Activated naive CD4-positive, alpha-beta T cell treated with anti-CD3 and anti-CD28 coated beads for 36 hours (primary cell): Measurements from ENCODE around the gene MATR3. TPM values are rescaled to one million over a fixed set of nuclear protein-coding genes. Genes with fewer than 3 reads are reported as not detected.
A peak's percentile ranks its signal among the peaks of the same experiment; 100 is the strongest.

Experiments used
- CTCF ChIA-PET: fragments of 350-600 bp; sonication (Branson Sonifier 250); formaldehyde crosslinking; loops from one replicate; lab custom pipeline; 2021; ENCODE audit warnings: antibody characterized with exemption; lab: Charles Lee
- DNase-seq: peaks from one replicate; pipeline ENCODE4 v3.0.0-alpha.2; 2020
- H3K27ac Mint-ChIP-seq: one replicate; pipeline ENCODE4 v1.8.0; 2021; ENCODE audit warnings: mild to moderate bottlenecking, mixed read lengths
- H3K27me3 Mint-ChIP-seq: one replicate; pipeline ENCODE4 v1.8.0; 2021; ENCODE audit warnings: low read depth, mixed read lengths
- H3K36me3 Mint-ChIP-seq: one replicate; pipeline ENCODE4 v1.8.0; 2021; ENCODE audit warnings: low read depth, mixed read lengths
- H3K4me1 Mint-ChIP-seq: one replicate; pipeline ENCODE4 v1.8.0; 2021; ENCODE audit warnings: low read depth, mixed read lengths
- H3K4me3 Mint-ChIP-seq: one replicate; pipeline ENCODE4 v1.8.0; 2021; ENCODE audit warnings: mild to moderate bottlenecking, moderate library complexity, mixed read lengths
- H3K9me3 Mint-ChIP-seq: one replicate; pipeline ENCODE4 v1.8.0; 2021; ENCODE audit warnings: mixed read lengths
- intact Hi-C: fragments of 100-400 bp; cut with micrococcal nuclease; formaldehyde crosslinking; loops from one replicate; pipeline ENCODE4 v1.15.1; 2023
- total RNA-seq, 2 experiments: library from RNA; stranded (reverse); gene quantifications; one replicate each; pipeline ENCODE4 v1.2.3, GENCODE V29; 2021

MATR3 gene
- total RNA-seq, 2 experiments from 2014 or later: 137 to 164 TPM

GRCh38 chr5:139287890-139288635, 5.5 kb upstream of the MATR3 start:
- H3K4me3 Mint-ChIP-seq: no peak overlapping the region
- no peaks in the 10 kb centered on the region for H3K4me1 Mint-ChIP-seq
- DNase-seq: no peak
- H3K9me3 Mint-ChIP-seq: no peaks in the 10 kb centered on the region
- no peak overlapping the region for H3K27ac Mint-ChIP-seq
- H3K36me3 Mint-ChIP-seq: peaks cover 29% of the 10 kb centered on the region
- no peaks in the 10 kb centered on the region for H3K27me3 Mint-ChIP-seq
- CTCF ChIA-PET: interaction anchor here (0.6 to 1.6 kb wide), 5 partner anchors 12 to 462 kb away, joined by 3 to 6 read pairs (median 3); no protein-coding TSS in a partner anchor
- intact Hi-C loops: loop anchor here (1.0 kb wide), 1 partner anchor 104 kb away; no protein-coding TSS in a partner anchor

GRCh38 chr5:139291051-139291450, 2.5 kb upstream of the MATR3 start:
- intact Hi-C loops: loop anchor here (5.0 to 10.0 kb wide), 6 partner anchors 221 to 1536 kb away; partner anchors contain the start of genes CDC25C, EGR1, FAM53C and HNRNPA0
- Mint-ChIP-seq H3K27ac (no peak overlapping the region), H3K4me1 (peaks cover 10% of the 10 kb centered on the region), H3K27me3 (no peaks in the 10 kb centered on the region), H3K4me3 (no peak overlapping the region), H3K36me3 (peaks cover 29% of the 10 kb centered on the region), H3K9me3 (no peaks in the 10 kb centered on the region)
- CTCF ChIA-PET: interaction anchor here (0.6 kb wide), 1 partner anchor 92 kb away, joined by 3 read pairs; no protein-coding TSS in a partner anchor
- DNase-seq: no peak

GRCh38 chr5:139293202-139293506, 386 bp upstream of the MATR3 start:
- Mint-ChIP-seq H3K27ac (peak overlapping the region; percentile 97), H3K27me3 (no peaks in the 10 kb centered on the region), H3K36me3 (peaks cover 28% of the 10 kb centered on the region), H3K4me1 (peaks cover 31% of the 10 kb centered on the region), H3K9me3 (no peaks in the 10 kb centered on the region), H3K4me3 (peak overlapping the region; percentile 89)
- no peak for DNase-seq
- intact Hi-C loops: loop anchor here (1.0 to 10.0 kb wide), 12 partner anchors 8 to 1538 kb away; partner anchors contain the start of genes CDC25C, EGR1, FAM53C and HNRNPA0
- CTCF ChIA-PET: interaction anchor here (0.7 to 1.5 kb wide), 3 partner anchors 42 to 715 kb away, joined by 3 to 4 read pairs (median 3); partner anchors contain the start of gene PAIP2

- Mint-ChIP-seq H3K4me1 (peaks cover 45% of the 10 kb centered on the region), H3K36me3 (peaks cover 30% of the 10 kb centered on the region), H3K27ac (peak overlapping the region; percentile 97), H3K27me3 (no peaks in the 10 kb centered on the region), H3K9me3 (no peaks in the 10 kb centered on the region), H3K4me3 (peak overlapping the region; percentile 89)
- CTCF ChIA-PET: interaction anchor here (1.1 to 1.5 kb wide), 2 partner anchors 43 to 47 kb away, joined by 3 to 4 read pairs; partner anchors contain the start of gene PAIP2
- intact Hi-C loops: loop anchor here (2.0 to 10.0 kb wide), 7 partner anchors 218 to 1540 kb away; partner anchors contain the start of genes CDC25C, EGR1, FAM53C and HNRNPA0
- DNase-seq: peak; percentile 60
Measured at GRCh38 chr5:139294374-139295165, 1.0 kb downstream of the MATR3 start.

- H3K27ac Mint-ChIP-seq: peak overlapping the region; percentile 97
- CTCF ChIA-PET: no interaction called here
- no peaks in the 10 kb centered on the region for H3K9me3 Mint-ChIP-seq
- H3K36me3 Mint-ChIP-seq: peaks cover 33% of the 10 kb centered on the region
- no peak for DNase-seq
- peak overlapping the region; percentile 89 for H3K4me3 Mint-ChIP-seq
- intact Hi-C loops: loop anchor here (2.0 to 10.0 kb wide), 5 partner anchors 267 to 1541 kb away; partner anchors contain the start of genes CDC25C, EGR1, FAM53C and HNRNPA0
- H3K4me1 Mint-ChIP-seq: peaks cover 52% of the 10 kb centered on the region
- H3K27me3 Mint-ChIP-seq: no peaks in the 10 kb centered on the region
Measured at GRCh38 chr5:139295346-139296057, 2.0 kb downstream of the MATR3 start.

- CTCF ChIA-PET: no interaction called here
- Mint-ChIP-seq H3K4me3 (peak overlapping the region; percentile 15), H3K9me3 (no peaks in the 10 kb centered on the region), H3K4me1 (peaks cover 59% of the 10 kb centered on the region), H3K36me3 (peaks cover 30% of the 10 kb centered on the region), H3K27ac (no peak overlapping the region), H3K27me3 (no peaks in the 10 kb centered on the region)
- no peak for DNase-seq
- intact Hi-C loops: loop anchor here (10.0 kb wide), 4 partner anchors 831 to 1541 kb away; partner anchors contain the start of genes CDC25C, EGR1, FAM53C and HNRNPA0
Measured at GRCh38 chr5:139296198-139296597, 2.7 kb downstream of the MATR3 start.

- Mint-ChIP-seq H3K27ac (no peak overlapping the region), H3K36me3 (peaks cover 33% of the 10 kb centered on the region), H3K4me1 (peaks cover 65% of the 10 kb centered on the region), H3K4me3 (peak overlapping the region; percentile 34), H3K27me3 (no peaks in the 10 kb centered on the region), H3K9me3 (no peaks in the 10 kb centered on the region)
- CTCF ChIA-PET: interaction anchor here (1.0 kb wide), 1 partner anchor 10 kb away, joined by 5 read pairs; no protein-coding TSS in a partner anchor
- intact Hi-C loops: loop anchor here (10.0 kb wide), 4 partner anchors 832 to 1542 kb away; partner anchors contain the start of genes CDC25C, EGR1, FAM53C and HNRNPA0
- DNase-seq: no peak
Measured at GRCh38 chr5:139296862-139297326, 3.4 kb downstream of the MATR3 start.

GRCh38 chr5:139297439-139298133, 4.0 kb downstream of the MATR3 start:
- peaks cover 70% of the 10 kb centered on the region for H3K4me1 Mint-ChIP-seq
- CTCF ChIA-PET: interaction anchor here (1.0 kb wide), 2 partner anchors 11 to 24 kb away, joined by 3 to 5 read pairs; no protein-coding TSS in a partner anchor
- no peaks in the 10 kb centered on the region for H3K27me3 Mint-ChIP-seq
- DNase-seq: no peak
- peak overlapping the region; percentile 68 for H3K27ac Mint-ChIP-seq
- peaks cover 31% of the 10 kb centered on the region for H3K36me3 Mint-ChIP-seq
- no peak overlapping the region for H3K4me3 Mint-ChIP-seq
- H3K9me3 Mint-ChIP-seq: no peaks in the 10 kb centered on the region
- intact Hi-C loops: loop anchor here (10.0 kb wide), 4 partner anchors 833 to 1543 kb away; partner anchors contain the start of genes CDC25C, EGR1, FAM53C and HNRNPA0

- Mint-ChIP-seq H3K27me3 (no peaks in the 10 kb centered on the region), H3K4me1 (peaks cover 75% of the 10 kb centered on the region), H3K36me3 (peaks cover 31% of the 10 kb centered on the region), H3K9me3 (no peaks in the 10 kb centered on the region), H3K4me3 (no peak overlapping the region), H3K27ac (peak overlapping the region; percentile 68)
- no peak for DNase-seq
- CTCF ChIA-PET: interaction anchor here (1.0 kb wide), 1 partner anchor 23 kb away, joined by 3 read pairs; no protein-coding TSS in a partner anchor
- intact Hi-C loops: loop anchor here (10.0 kb wide), 4 partner anchors 833 to 1543 kb away; partner anchors contain the start of genes CDC25C, EGR1, FAM53C and HNRNPA0
Measured at GRCh38 chr5:139298242-139298641, 4.7 kb downstream of the MATR3 start.

- CTCF ChIA-PET: interaction anchor here (1.1 kb wide), 1 partner anchor 19 kb away, joined by 3 read pairs; no protein-coding TSS in a partner anchor
- intact Hi-C loops: loop anchor here (10.0 kb wide), 4 partner anchors 835 to 1545 kb away; partner anchors contain the start of genes CDC25C, EGR1, FAM53C and HNRNPA0
- DNase-seq: no peak
- no peaks in the 10 kb centered on the region for H3K27me3 Mint-ChIP-seq
- H3K27ac Mint-ChIP-seq: peak overlapping the region; percentile 68
- H3K4me1 Mint-ChIP-seq: peaks cover 84% of the 10 kb centered on the region
- H3K9me3 Mint-ChIP-seq: no peaks in the 10 kb centered on the region
- peak overlapping the region; percentile 5 for H3K4me3 Mint-ChIP-seq
- peaks cover 27% of the 10 kb centered on the region for H3K36me3 Mint-ChIP-seq
Measured at GRCh38 chr5:139299486-139299885, 5.9 kb downstream of the MATR3 start.
